Endothelial cell of coronary artery (primary cell): ENCODE measurements around the gene AMTN. TPM values are rescaled to one million over a fixed set of nuclear protein-coding genes. Genes with fewer than 3 reads are reported as not detected.

ENCODE experiments used
- total RNA-seq: library from RNA; depleted of rRNA; stranded (reverse); fragments of >200 nt; gene quantifications from 2 replicates; pipeline ENCODE4 v1.2.3, GENCODE V29; 2014

Gene AMTN, protein sequence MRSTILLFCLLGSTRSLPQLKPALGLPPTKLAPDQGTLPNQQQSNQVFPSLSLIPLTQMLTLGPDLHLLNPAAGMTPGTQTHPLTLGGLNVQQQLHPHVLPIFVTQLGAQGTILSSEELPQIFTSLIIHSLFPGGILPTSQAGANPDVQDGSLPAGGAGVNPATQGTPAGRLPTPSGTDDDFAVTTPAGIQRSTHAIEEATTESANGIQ
- total RNA-seq, result 0.09 TPM in 1 of 2 replicates, not detected in the other

DNA sequence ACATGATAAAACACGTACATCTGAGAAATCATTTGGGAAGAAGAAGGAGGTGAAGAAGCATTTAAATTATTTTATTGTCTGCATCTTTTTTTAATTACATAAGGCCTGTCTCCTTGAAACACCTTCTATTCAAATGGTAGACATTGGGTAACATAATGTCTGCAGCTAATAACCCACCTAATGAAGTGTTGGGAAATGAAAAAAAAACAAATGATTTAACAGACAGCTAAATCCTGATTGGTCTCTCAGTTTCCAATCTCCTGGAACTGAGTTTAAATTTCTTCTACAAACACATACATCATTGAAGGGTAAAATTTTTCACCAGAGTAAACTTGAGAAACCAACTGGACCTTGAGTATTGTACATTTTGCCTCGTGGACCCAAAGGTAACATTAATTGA lies at the start of gene AMTN:
TSS of gene AMTN (plus strand) at position 301 of the 400 bp plus-strand sequence. CDS start 209 bp downstream, outside the sequence.

DNA sequence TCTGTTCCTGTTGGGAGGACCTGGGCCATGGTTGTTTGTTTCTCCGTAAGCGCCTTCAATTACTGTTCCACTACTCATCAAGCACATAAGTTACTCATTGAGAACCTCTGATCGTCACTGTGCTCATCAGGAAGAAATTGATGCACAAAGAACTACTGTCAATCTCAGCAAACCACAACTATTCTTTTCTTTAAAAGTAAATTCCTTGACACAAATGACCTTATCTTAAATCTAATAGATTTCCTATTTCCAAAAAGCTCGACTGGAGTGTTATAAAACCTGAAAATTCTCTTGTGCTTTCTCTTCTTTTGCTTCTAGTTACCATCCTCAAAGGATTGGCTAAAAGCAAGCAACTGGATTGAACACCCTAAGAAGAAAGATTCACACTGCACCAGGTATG lies 46.5 kb upstream of the AMTN start, which contains the start of gene MUC7:
TSS of gene MUC7 (plus strand) at position 301 of the 400 bp plus-strand sequence. CDS start 1,825 bp downstream, outside the sequence.

Other genes starting within 250 kb of the AMTN start
- not detected in 2 replicates for gene CABS1, start 183.6 kb upstream of the AMTN start, total RNA-seq
- gene SMR3A, start 157.8 kb upstream of the AMTN start, total RNA-seq, result not detected in 2 replicates
- gene SMR3B, start 135.4 kb upstream of the AMTN start, total RNA-seq, result not detected in 2 replicates
- gene OPRPN, start 120.6 kb upstream of the AMTN start, total RNA-seq, result not detected in 2 replicates
- not detected in 2 replicates for gene MUC7, start 46.4 kb upstream of the AMTN start, total RNA-seq
- not detected in 2 replicates for gene AMBN, start 73.7 kb downstream of the AMTN start, total RNA-seq
- gene ENAM, start 110.2 kb downstream of the AMTN start, total RNA-seq, result not detected in 2 replicates
- not detected in 2 replicates for gene JCHAIN, start 147.9 kb downstream of the AMTN start, total RNA-seq
- gene UTP3, start 170.0 kb downstream of the AMTN start, total RNA-seq, result 24.1 and 28.5 TPM in 2 replicates
- gene RUFY3, start 203.4 kb downstream of the AMTN start, total RNA-seq, result 25.5 and 39.4 TPM in 2 replicates